Fibroblast of mammary gland (primary cell): ENCODE measurements around the gene GZF1.

Source experiments
- DNase-seq: peaks from one replicate; pipeline ENCODE4 v3.0.0-alpha.2; 2010; ENCODE audit warnings: low read depth
- H3K4me3 ChIP-seq: 2 replicates; pipeline ENCODE4 v1.5.1; 2011; ENCODE audit warnings: low read depth, mild to moderate bottlenecking, low read length, moderate library complexity; ENCODE audit not compliant: control insufficient read depth
- CTCF ChIP-seq: conservative IDR thresholded peaks from 2 replicates; pipeline ENCODE4 v1.5.1; 2011; ENCODE audit warnings: low read depth, low read length, inconsistent platforms; ENCODE audit not compliant: control insufficient read depth, insufficient read depth

The GZF1 gene

DNA sequence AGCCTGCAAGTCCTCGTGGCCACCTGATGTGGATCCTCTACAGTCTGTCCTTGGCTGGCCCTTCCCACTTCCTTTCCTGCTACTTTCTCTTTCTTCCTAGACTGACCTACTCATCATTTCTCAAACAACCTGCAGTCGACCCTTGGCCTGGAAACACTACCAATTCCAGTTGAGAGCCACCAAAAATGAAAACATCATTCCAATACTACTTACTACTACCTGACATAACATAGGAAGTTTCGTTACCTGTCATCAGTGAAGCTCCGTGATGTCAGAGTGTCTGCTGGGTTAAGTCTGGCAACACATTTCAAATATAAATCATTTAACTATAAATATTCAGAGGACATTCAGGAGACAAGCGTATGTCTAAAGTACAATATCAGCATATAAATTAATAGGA lies 13.8 kb downstream of the GZF1 start:
- DNase-seq = no peak
- no peak overlapping the region for H3K4me3 ChIP-seq
- TF ChIP-seq CTCF = no peak

DNA sequence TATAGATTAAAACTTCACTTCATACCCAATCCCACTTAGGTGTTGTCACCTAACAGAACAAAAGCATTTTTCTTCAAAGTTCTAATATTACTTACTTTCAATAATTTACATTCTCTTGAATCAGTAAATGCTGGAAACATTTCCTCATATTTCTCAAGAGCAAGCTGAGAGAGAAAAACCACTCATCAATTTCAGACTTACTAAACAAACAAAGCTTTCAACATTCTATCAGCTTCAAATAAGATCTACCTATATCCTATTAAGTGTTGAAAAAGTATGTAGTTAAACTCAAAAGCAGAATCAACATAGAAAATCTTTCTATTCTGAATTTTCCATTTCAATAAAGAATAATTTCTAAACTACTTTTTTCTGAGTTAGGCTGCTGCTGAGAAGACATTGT lies 17.8 kb downstream of the GZF1 start:
- DNase-seq = no peak
- no peak for TF ChIP-seq CTCF
- H3K4me3 ChIP-seq = no peak overlapping the region

DNA sequence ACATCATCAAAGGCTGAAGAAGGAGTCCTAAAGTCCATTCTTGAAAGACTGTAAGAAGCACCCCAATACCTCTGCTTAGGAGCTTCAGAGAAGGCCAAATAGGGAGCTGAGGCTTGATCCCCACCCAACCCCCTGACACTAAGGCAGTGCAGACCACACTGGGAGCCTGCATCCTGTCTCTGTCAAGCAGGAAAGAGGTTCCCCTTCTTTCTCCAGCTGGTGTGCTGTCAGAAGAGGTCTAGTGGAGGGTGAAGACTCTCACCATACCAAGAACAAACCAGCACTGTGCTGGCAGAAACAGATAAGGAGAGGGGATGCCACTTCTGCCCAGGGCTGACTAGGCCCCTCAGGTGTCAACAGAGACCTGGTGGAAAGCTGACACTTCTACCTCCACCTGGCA lies 19.9 kb downstream of the GZF1 start:
- DNase-seq = no peak
- TF ChIP-seq CTCF = no peak
- H3K4me3 ChIP-seq = no peak overlapping the region

DNA sequence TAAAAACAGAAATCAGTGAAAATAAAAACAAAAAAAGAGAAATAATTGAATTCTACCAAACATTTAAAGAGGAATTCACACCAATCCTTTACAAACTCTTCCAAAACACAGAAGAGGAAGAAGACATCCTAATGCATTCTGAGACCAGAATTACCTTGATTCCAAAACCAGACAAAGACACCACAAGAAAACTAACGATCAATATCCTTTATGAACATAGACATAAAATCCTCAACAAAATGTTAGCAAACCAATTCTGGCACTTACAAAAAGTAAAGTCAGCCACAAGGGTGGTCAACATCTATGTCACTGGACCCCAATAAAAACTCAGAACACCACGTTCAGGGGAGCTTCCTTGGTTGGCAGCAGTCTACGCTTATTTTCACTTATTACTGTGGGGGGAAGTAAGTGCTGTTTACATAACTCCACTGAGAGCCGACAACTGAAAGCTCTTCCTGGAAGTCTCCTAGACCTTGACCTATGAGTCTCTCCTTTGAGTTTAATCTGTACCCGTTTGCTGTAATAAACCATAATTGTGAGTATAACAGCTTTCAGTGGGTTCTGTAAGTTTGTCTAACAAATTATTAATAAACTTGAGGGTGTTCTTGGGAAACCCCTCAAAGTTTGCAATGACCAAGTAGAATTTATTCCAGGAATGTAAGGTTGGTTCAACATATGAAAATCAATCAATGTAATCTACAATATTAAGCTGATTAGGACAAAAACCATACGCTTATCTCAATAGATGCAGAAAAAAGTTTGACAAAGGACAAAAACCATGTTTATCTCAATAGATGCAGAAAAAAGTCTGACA lies 24.5 kb downstream of the GZF1 start:
- DNase-seq = no peak
- no peak overlapping the region for H3K4me3 ChIP-seq
- no peak for TF ChIP-seq CTCF

DNA sequence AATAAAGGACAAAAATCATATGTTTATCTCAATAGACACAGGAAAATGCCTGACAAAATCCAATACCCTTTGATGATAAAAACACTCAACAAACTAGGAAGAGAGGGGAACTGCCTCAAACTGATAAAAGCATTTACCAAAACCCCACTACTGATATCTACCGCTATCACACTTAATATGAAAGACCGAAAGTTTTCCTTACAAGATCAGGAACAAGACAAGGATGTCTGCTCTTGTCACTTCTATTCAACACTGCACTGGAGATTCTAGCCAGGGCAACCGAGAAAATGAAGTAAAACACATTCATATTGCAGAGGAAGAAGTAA lies 25.1 kb downstream of the GZF1 start:
- TF ChIP-seq CTCF = no peak
- no peak overlapping the region for H3K4me3 ChIP-seq
- DNase-seq = no peak

- DNase-seq = no peak
- no peak for TF ChIP-seq CTCF
- no peak overlapping the region for H3K4me3 ChIP-seq
Measured at GRCh38 chr20:23390091-23390774, 28.3 kb downstream of the GZF1 start.
